GM19240 (cell line): ENCODE measurements around the gene IFITM10.

Source experiments
- DNase-seq: peaks from one replicate; pipeline ENCODE4 v3.0.0; 2011; ENCODE audit warnings: low spot score; ENCODE audit not compliant: insufficient read length

Gene IFITM10

GRCh38 chr11:1753229-1753928 is 3.0 kb upstream of the IFITM10 start:
- DNase-seq = no peak

GRCh38 chr11:1752907-1753228 is 2.5 kb upstream of the IFITM10 start:
- DNase-seq = no peak

- DNase-seq = no peak
Observed at GRCh38 chr11:1751999-1752906, 1.9 kb upstream of the IFITM10 start.

- DNase-seq = no peak
Observed at GRCh38 chr11:1751531-1751921, 1.1 kb upstream of the IFITM10 start.

- DNase-seq = no peak
Observed at GRCh38 chr11:1750840-1751530, 590 bp upstream of the IFITM10 start.

GRCh38 chr11:1749395-1750351 is 722 bp downstream of the IFITM10 start:
- no peak for DNase-seq

- no peak for DNase-seq
Observed at GRCh38 chr11:1748636-1749394, 1.6 kb downstream of the IFITM10 start.

- DNase-seq = no peak
Observed at GRCh38 chr11:1747753-1748635, 2.4 kb downstream of the IFITM10 start.

GRCh38 chr11:1746956-1747752 is 3.2 kb downstream of the IFITM10 start:
- DNase-seq = no peak

GRCh38 chr11:1746511-1746931 is 3.9 kb downstream of the IFITM10 start:
- no peak for DNase-seq

GRCh38 chr11:1745701-1746320 is 4.6 kb downstream of the IFITM10 start:
- no peak for DNase-seq

- no peak for DNase-seq
Observed at GRCh38 chr11:1744891-1745700, 5.3 kb downstream of the IFITM10 start.

GRCh38 chr11:1744137-1744886 is 6.1 kb downstream of the IFITM10 start:
- DNase-seq = no peak

GRCh38 chr11:1743585-1744136 is 6.7 kb downstream of the IFITM10 start:
- DNase-seq = no peak

GRCh38 chr11:1742869-1743584 is 7.4 kb downstream of the IFITM10 start:
- DNase-seq = no peak
